Liver (tissue), 9 donors: ENCODE data around the gene HSF4. TPM values are rescaled to one million over a fixed set of nuclear protein-coding genes. Genes with fewer than 3 reads are reported as not detected.

ENCODE experiments used
- DNase-seq: peaks from one replicate; pipeline ENCODE4 v3.0.0-alpha.2; 2017; ENCODE audit warnings: low spot score
- H3K27ac ChIP-seq, 2 donors: one replicate each; pipeline ENCODE4 v1.7.0; 2013; ENCODE audit warnings: inconsistent platforms in 2 of 2, low read length in 2 of 2, control low read depth in 1 of 2, low read depth in 1 of 2, mild to moderate bottlenecking in 1 of 2
- H3K27me3 ChIP-seq, 4 donors: one replicate each; pipeline versions ENCODE4 v1.6.1 to v1.7.0; 2013; ENCODE audit warnings: low read length in 3 of 4, inconsistent platforms in 1 of 4, mild to moderate bottlenecking in 1 of 4, moderate library complexity in 1 of 4; ENCODE audit not compliant: control insufficient read depth in 4 of 4, insufficient read depth in 4 of 4
- H3K36me3 ChIP-seq, 4 donors: one replicate each; pipeline versions ENCODE4 v1.6.1 to v1.7.0; 2013; ENCODE audit warnings: low read length in 3 of 4, mild to moderate bottlenecking in 3 of 4, low read depth in 1 of 4, moderate library complexity in 1 of 4; ENCODE audit not compliant: control insufficient read depth in 4 of 4, insufficient read depth in 3 of 4
- H3K4me1 ChIP-seq, 4 donors: one replicate each; pipeline versions ENCODE4 v1.6.1 to v1.7.0; 2013; ENCODE audit warnings: low read length in 3 of 4, mild to moderate bottlenecking in 3 of 4, moderate library complexity in 1 of 4; ENCODE audit not compliant: control insufficient read depth in 4 of 4, insufficient read depth in 4 of 4
- H3K4me3 ChIP-seq, 3 donors: one replicate each; pipeline versions ENCODE4 v1.6.1 to v1.7.0; 2013; ENCODE audit warnings: low read length in 3 of 3, control low read depth in 1 of 3, low read depth in 1 of 3, mild to moderate bottlenecking in 1 of 3
- H3K9ac ChIP-seq, 2 donors: one replicate each; pipeline ENCODE4 v1.7.0; 2013; ENCODE audit warnings: low read length in 2 of 2, mild to moderate bottlenecking in 2 of 2, moderate library complexity in 2 of 2, control low read depth in 1 of 2, low read depth in 1 of 2
- H3K9me3 ChIP-seq, 4 donors: one replicate each; pipeline versions ENCODE4 v1.6.1 to v1.7.0; 2013; ENCODE audit warnings: low read length in 3 of 4; ENCODE audit not compliant: control insufficient read depth in 4 of 4
- ATF3 ChIP-seq: IDR thresholded peaks from 2 replicates; pipeline ENCODE4 v1.6.1; 2016; ENCODE audit warnings: antibody characterized with exemption
- EGR1 ChIP-seq, 2 donors: IDR thresholded peaks; 2 replicates each; pipeline ENCODE4 v1.6.1; 2016 to 2018; ENCODE audit warnings: antibody characterized with exemption in 2 of 2, low read depth in 2 of 2
- FOXA1 ChIP-seq: IDR thresholded peaks from 2 replicates; pipeline ENCODE4 v1.6.1; 2016; ENCODE audit warnings: antibody characterized with exemption
- FOXA2 ChIP-seq: IDR thresholded peaks from 2 replicates; pipeline ENCODE4 v1.6.1; 2016; ENCODE audit warnings: antibody characterized with exemption
- HNF4A ChIP-seq, 2 donors: conservative IDR thresholded peaks; 2 replicates each; pipeline ENCODE4 v1.6.1; 2016; ENCODE audit warnings: antibody characterized with exemption in 2 of 2, mild to moderate bottlenecking in 2 of 2
- HNF4G ChIP-seq: IDR thresholded peaks from 2 replicates; pipeline ENCODE4 v1.6.1; 2016; ENCODE audit warnings: antibody characterized with exemption
- NR2F2 ChIP-seq: IDR thresholded peaks from 2 replicates; pipeline ENCODE4 v1.6.1; 2016; ENCODE audit warnings: antibody characterized with exemption
- RAD21 ChIP-seq, 2 donors: IDR thresholded peaks; 2 replicates each; pipeline ENCODE4 v1.6.1; 2016; ENCODE audit warnings: antibody characterized with exemption in 2 of 2, mild to moderate bottlenecking in 2 of 2
- RXRA ChIP-seq, 2 donors: IDR thresholded peaks; 2 replicates each; pipeline ENCODE4 v1.6.1; 2017 to 2018; ENCODE audit warnings: antibody characterized with exemption in 2 of 2, mild to moderate bottlenecking in 1 of 2
- SP1 ChIP-seq: IDR thresholded peaks from 2 replicates; pipeline ENCODE4 v1.6.1; 2018; ENCODE audit warnings: antibody characterized with exemption, mild to moderate bottlenecking
- TAF1 ChIP-seq: conservative IDR thresholded peaks from 2 replicates; pipeline ENCODE4 v1.6.1; 2016; ENCODE audit warnings: antibody characterized with exemption, mild to moderate bottlenecking
- YY1 ChIP-seq: IDR thresholded peaks from 2 replicates; pipeline ENCODE4 v1.6.1; 2016; ENCODE audit warnings: antibody characterized with exemption, mild to moderate bottlenecking
- whole genome bisulfite sequencing: extraction: QIAGEN DNeasy Blood & Tissue Kit; methylation state at CpG from one replicate; pipeline ENCODE4 v1.1.7; 2013; 5-methylcytosine and 5-hydroxymethylcytosine counted together
- polyA plus RNA-seq, 2 donors: library from polyadenylated mRNA; stranded (reverse) in 1 of 2; unstranded in 1 of 2; fragments of 200-250 nt in 1 of 2; fragments of >200 nt in 1 of 2; fragmentation: Nextera tagmentation in 1 of 2; extraction: Ambion mirVana in 1 of 2; gene quantifications; one replicate each; pipeline versions ENCODE4 v1.2.1 to v1.2.3, GENCODE V29; 2013 to 2015
- total RNA-seq, 2 donors: library from RNA; depleted of rRNA; stranded (reverse); fragments of >200 nt; gene quantifications; one replicate each; pipeline ENCODE4 v1.2.3, GENCODE V29; 2014
- TF ChIP-seq, protein P1 (sequence below): IDR thresholded peaks from 2 replicates; pipeline ENCODE4 v1.6.1; 2016; ENCODE audit warnings: antibody characterized with exemption
- TF ChIP-seq, protein P2 (sequence below): IDR thresholded peaks from 2 replicates; pipeline ENCODE4 v1.6.1; 2016; ENCODE audit warnings: antibody characterized with exemption, mild to moderate bottlenecking
- TF ChIP-seq, protein P3 (sequence below): IDR thresholded peaks from 2 replicates; pipeline ENCODE4 v1.6.1; 2016; ENCODE audit warnings: antibody characterized with exemption
- TF ChIP-seq, protein P4 (sequence below): fragments of 150-350 bp; IDR thresholded peaks from 2 replicates; pipeline ENCODE4 v1.5.1; 2017; ENCODE audit warnings: improper control_type of control experiment, low read depth, low read length; ENCODE audit not compliant: missing input control
- donor health status: healthy.
- donor health status: healthy.
- donor health status: healthy.
- donor health status: healthy.
- donor health status: healthy.

The HSF4 gene
- total and polyA plus RNA-seq, 4 donors, result 0.42 to 5.1 (median 4.3) TPM

DNA sequence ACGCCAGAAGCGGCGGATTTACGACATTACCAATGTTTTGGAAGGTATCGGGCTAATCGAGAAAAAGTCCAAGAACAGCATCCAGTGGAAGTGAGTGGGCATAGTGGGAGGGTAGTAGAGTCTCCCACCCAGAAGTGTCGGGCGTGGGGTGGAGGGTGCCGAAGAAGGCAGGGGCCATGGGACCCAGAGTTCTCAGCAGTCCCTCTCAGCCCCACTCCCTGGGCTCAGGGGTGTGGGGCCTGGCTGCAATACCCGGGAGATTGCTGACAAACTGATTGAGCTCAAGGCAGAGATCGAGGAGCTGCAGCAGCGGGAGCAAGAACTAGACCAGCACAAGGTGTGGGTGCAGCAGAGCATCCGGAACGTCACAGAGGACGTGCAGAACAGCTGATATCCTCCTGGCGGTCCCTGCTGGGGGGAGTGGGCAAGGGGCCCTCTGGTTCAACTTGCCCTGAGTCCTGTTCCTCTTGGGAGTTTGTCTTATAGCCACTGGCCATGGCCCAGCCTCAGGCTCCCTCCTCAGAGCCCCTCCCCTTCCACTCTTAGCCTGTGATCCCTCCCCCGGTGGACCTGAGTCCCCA, 28.3 kb downstream of the HSF4 start:
- H3K9me3 ChIP-seq, result no peaks in the 10 kb centered on the region
- H3K4me1 ChIP-seq, result peaks cover 8 to 26% (median 22%) of the 10 kb centered on the region in 4 donors
- H3K27ac ChIP-seq, result peak overlapping the region in 1 of 2 donors; percentile 33
- WGBS, result 30% methylated on average over 17 of the region's 17 CpGs
- H3K27me3 ChIP-seq, result no peaks in the 10 kb centered on the region
- peak overlapping the region; percentile 90 to 96 for H3K9ac ChIP-seq
- H3K4me3 ChIP-seq, result peak overlapping the region; percentile 88 to 97 (median 92)
- peaks cover 11 to 38% (median 26%) of the 10 kb centered on the region in 4 donors for H3K36me3 ChIP-seq
- TF ChIP-seq RXRA (IDR thresholded peaks at IDR 0.05) (no peak), YY1 (no peak), SP1 (no peak), TAF1 (no peak), EGR1 (IDR thresholded peaks at IDR 0.05; ENCODE audit: low read depth in 2 of 2) (no peak), FOXA1 (no peak), RAD21 (IDR thresholded peaks at IDR 0.05) (no peak), NR2F2 (no peak), HNF4G (no peak), HNF4A (conservative IDR thresholded peaks at IDR 0.05) (no peak), ATF3 (no peak), FOXA2 (no peak)
- TF ChIP-seq, protein P1, sequence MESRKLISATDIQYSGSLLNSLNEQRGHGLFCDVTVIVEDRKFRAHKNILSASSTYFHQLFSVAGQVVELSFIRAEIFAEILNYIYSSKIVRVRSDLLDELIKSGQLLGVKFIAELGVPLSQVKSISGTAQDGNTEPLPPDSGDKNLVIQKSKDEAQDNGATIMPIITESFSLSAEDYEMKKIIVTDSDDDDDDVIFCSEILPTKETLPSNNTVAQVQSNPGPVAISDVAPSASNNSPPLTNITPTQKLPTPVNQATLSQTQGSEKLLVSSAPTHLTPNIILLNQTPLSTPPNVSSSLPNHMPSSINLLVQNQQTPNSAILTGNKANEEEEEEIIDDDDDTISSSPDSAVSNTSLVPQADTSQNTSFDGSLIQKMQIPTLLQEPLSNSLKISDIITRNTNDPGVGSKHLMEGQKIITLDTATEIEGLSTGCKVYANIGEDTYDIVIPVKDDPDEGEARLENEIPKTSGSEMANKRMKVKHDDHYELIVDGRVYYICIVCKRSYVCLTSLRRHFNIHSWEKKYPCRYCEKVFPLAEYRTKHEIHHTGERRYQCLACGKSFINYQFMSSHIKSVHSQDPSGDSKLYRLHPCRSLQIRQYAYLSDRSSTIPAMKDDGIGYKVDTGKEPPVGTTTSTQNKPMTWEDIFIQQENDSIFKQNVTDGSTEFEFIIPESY, result no peak
- TF ChIP-seq, protein P2, sequence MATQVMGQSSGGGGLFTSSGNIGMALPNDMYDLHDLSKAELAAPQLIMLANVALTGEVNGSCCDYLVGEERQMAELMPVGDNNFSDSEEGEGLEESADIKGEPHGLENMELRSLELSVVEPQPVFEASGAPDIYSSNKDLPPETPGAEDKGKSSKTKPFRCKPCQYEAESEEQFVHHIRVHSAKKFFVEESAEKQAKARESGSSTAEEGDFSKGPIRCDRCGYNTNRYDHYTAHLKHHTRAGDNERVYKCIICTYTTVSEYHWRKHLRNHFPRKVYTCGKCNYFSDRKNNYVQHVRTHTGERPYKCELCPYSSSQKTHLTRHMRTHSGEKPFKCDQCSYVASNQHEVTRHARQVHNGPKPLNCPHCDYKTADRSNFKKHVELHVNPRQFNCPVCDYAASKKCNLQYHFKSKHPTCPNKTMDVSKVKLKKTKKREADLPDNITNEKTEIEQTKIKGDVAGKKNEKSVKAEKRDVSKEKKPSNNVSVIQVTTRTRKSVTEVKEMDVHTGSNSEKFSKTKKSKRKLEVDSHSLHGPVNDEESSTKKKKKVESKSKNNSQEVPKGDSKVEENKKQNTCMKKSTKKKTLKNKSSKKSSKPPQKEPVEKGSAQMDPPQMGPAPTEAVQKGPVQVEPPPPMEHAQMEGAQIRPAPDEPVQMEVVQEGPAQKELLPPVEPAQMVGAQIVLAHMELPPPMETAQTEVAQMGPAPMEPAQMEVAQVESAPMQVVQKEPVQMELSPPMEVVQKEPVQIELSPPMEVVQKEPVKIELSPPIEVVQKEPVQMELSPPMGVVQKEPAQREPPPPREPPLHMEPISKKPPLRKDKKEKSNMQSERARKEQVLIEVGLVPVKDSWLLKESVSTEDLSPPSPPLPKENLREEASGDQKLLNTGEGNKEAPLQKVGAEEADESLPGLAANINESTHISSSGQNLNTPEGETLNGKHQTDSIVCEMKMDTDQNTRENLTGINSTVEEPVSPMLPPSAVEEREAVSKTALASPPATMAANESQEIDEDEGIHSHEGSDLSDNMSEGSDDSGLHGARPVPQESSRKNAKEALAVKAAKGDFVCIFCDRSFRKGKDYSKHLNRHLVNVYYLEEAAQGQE, result no peak
- TF ChIP-seq, protein P3, sequence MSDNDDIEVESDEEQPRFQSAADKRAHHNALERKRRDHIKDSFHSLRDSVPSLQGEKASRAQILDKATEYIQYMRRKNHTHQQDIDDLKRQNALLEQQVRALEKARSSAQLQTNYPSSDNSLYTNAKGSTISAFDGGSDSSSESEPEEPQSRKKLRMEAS, result no peak
- TF ChIP-seq, protein P4, sequence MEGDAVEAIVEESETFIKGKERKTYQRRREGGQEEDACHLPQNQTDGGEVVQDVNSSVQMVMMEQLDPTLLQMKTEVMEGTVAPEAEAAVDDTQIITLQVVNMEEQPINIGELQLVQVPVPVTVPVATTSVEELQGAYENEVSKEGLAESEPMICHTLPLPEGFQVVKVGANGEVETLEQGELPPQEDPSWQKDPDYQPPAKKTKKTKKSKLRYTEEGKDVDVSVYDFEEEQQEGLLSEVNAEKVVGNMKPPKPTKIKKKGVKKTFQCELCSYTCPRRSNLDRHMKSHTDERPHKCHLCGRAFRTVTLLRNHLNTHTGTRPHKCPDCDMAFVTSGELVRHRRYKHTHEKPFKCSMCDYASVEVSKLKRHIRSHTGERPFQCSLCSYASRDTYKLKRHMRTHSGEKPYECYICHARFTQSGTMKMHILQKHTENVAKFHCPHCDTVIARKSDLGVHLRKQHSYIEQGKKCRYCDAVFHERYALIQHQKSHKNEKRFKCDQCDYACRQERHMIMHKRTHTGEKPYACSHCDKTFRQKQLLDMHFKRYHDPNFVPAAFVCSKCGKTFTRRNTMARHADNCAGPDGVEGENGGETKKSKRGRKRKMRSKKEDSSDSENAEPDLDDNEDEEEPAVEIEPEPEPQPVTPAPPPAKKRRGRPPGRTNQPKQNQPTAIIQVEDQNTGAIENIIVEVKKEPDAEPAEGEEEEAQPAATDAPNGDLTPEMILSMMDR, result no peak
- DNase-seq, result peak; percentile 47

GRCh38 chr16:67193536-67193935, 29.0 kb downstream of the HSF4 start:
- H3K4me3 ChIP-seq, result peak overlapping the region in 1 of 3 donors; percentile 88
- no peak for DNase-seq
- H3K27ac ChIP-seq, result no peak overlapping the region
- H3K4me1 ChIP-seq, result peaks cover 8 to 31% (median 25%) of the 10 kb centered on the region in 4 donors
- H3K27me3 ChIP-seq, result no peaks in the 10 kb centered on the region
- no peak for TF ChIP-seq EGR1 (IDR thresholded peaks at IDR 0.05; ENCODE audit: low read depth in 2 of 2)
- H3K9ac ChIP-seq, result peak overlapping the region in 1 of 2 donors; percentile 96
- H3K36me3 ChIP-seq, result peaks cover 11 to 42% (median 27%) of the 10 kb centered on the region in 4 donors
- H3K9me3 ChIP-seq, result no peaks in the 10 kb centered on the region
